ENCODE results near the gene MRPS10. TPM values are rescaled to one million over a fixed set of nuclear protein-coding genes. Genes with fewer than 3 reads are reported as not detected.

Gene MRPS10
- 29.2 to 39.9 TPM (median 35.7 TPM) in 5 replicates for total RNA-seq (2022; extraction: Qiagen RNA extraction; ENCODE audit: low read depth)

DNA sequence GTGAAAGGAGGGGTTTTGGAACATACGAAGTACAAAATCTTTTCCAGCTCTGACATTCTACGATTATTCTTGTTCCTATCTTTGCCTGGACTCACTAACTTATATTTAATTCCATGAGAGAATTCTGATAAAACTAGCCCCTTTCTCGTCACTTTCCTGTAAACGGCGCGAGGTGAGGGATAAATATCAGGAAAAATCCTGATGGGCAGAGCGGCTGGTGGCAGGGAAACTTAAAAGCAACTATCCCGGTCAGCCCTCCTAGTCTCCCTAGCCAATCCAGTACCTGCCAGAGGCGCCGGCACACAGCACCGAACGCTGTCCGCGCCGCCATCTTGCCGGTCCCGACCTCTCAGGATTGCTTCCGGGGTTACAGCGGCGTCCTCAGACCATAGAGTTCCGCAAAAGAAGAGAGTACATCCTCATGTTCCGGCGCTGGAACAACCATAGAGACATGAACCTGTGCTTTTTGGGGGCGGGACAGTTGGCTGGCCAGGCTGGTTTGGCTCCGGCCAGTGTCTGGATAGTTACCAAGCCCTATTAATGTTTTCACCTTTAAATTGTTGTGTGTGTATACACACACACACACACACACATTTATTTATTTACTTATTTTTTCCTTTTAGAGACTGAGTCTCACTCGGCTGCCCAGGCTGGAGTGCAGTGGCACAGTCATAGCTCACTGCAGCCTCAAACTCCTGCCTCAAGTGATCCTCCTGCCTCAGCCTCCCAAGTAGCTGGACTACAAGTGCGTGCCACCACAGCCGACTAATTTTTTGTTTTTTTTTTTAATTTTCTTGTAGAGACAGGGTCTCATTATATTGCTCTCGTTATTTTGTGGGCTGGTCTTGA is at the start of gene MRPS10:
Gene MRPS10, minus strand, starts transcription at position 343 of the 849 bp plus-strand sequence. Its CDS starts 12 bp downstream, at position 331.

DNA sequence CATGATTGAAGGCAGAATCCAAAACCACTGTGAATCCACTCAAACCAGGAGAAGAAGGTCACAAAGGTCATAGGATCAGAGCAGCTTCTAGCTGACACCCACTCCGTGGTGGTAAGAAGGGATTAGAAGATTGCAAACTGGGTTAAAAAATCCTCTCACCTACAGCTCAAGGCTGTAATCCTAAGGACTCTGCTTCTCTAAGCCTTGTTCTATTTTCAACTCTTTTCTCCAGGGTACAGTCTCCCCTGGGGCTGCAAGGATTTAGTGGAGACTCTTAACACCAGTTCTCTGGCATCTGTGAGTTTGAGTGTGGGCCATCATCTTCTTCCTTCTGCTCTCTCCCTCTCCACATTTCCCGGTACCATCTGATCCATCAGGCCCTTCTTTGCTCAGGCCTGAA is 44.6 kb downstream of the MRPS10 start, which contains the start of gene GUCA1A:
Gene GUCA1A, plus strand, starts transcription at position 264 of the 400 bp plus-strand sequence. CDS start 250 bp downstream, outside the sequence.

Other genes with a start within 250 kb of the MRPS10 start
- 9.4 to 16.2 TPM (median 15.3 TPM) in 5 replicates for gene TAF8, start 167.3 kb downstream of the MRPS10 start, total RNA-seq (2022; extraction: Qiagen RNA extraction; ENCODE audit: low read depth)
- gene C6orf132, start 75.2 kb downstream of the MRPS10 start, total RNA-seq (2022; extraction: Qiagen RNA extraction; ENCODE audit: low read depth): 1.3 to 2.6 TPM (median 1.9 TPM) in 5 replicates
- gene GUCA1A, start 44.5 kb downstream of the MRPS10 start, total RNA-seq (2022; extraction: Qiagen RNA extraction; ENCODE audit: low read depth): not detected in 5 replicates
- gene GUCA1B, start 22.9 kb downstream of the MRPS10 start, total RNA-seq (2022; extraction: Qiagen RNA extraction; ENCODE audit: low read depth): 0.19 to 0.87 TPM (median 0.39 TPM) in 3 of 5 replicates, not detected in the others
- 4.0 to 8.4 TPM (median 7.0 TPM) in 5 replicates for gene TRERF1, start 234.1 kb upstream of the MRPS10 start, total RNA-seq (2022; extraction: Qiagen RNA extraction; ENCODE audit: low read depth)